Measurements from ENCODE around the gene ANKH.

- no peak for TF ChIP-seq POLR2AphosphoS5 (IDR thresholded peaks at IDR 0.05; ENCODE audit: borderline replicate concordance, low read depth, low read length)
- no peak for TF ChIP-seq EZH2 (IDR thresholded peaks at IDR 0.05)
Observed at GRCh38 chr5:14812166-14812565, 59.4 kb downstream of the ANKH start.

Data from SK-N-MC (cell line).